ENCODE data around the gene LAD1.

- TF ChIP-seq CTCF (conservative IDR thresholded peaks at IDR 0.05 in 1 of 2, IDR thresholded peaks at IDR 0.05 in 1 of 2; ENCODE audit: low read depth in 1 of 2, low read length in 2 of 2): no peak
- no peak for TF ChIP-seq EZH2 (IDR thresholded peaks at IDR 0.05; ENCODE audit: low read length, missing control alignments)
These were observed 12.9 kb downstream of the LAD1 start for GRCh38 chr1:201386208-201386607.

Measured in fibroblast of lung (primary cell).